Esophagus squamous epithelium (tissue), 5 donors: ENCODE results near the gene FIGN. TPM values are rescaled to one million over a fixed set of nuclear protein-coding genes. Genes with fewer than 3 reads are reported as not detected.
A peak's percentile ranks its signal among the peaks of the same experiment; 100 is the strongest.

Source experiments
- DNase-seq: peaks from one replicate; lab custom pipeline; 2025; lab: John Stamatoyannopoulos, UW
- H3K27ac ChIP-seq, 4 donors: fragments of 200-600 bp; sonication (generic); one replicate each; pipeline ENCODE4 v1.5.1; 2016 to 2019; ENCODE audit warnings: mild to moderate bottlenecking in 1 of 4
- H3K27me3 ChIP-seq, 4 donors: fragments of 200-600 bp; sonication (generic); 1 replicate in 3 of 4; 2 replicates in 1 of 4; pipeline versions ENCODE4 v1.5.1 to v1.6.0; 2017 to 2021; ENCODE audit warnings: antibody characterized with exemption in 1 of 4
- H3K36me3 ChIP-seq, 3 donors: fragments of 200-600 bp; sonication (generic); one replicate each; pipeline ENCODE4 v1.5.1; 2016 to 2019
- H3K4me1 ChIP-seq, 3 donors: fragments of 200-600 bp; sonication (generic); one replicate each; pipeline ENCODE4 v1.5.1; 2017 to 2019
- H3K4me3 ChIP-seq, 4 donors: fragments of 200-600 bp; sonication (generic); 1 replicate in 3 of 4; 2 replicates in 1 of 4; pipeline ENCODE4 v1.5.1; 2016 to 2019; ENCODE audit warnings: mild to moderate bottlenecking in 2 of 4, moderate library complexity in 1 of 4
- H3K9me3 ChIP-seq, 3 donors: fragments of 200-600 bp; sonication (generic); one replicate each; pipeline ENCODE4 v1.5.1; 2016 to 2019
- POLR2A ChIP-seq, 4 donors: fragments of 450-650 bp; IDR thresholded peaks; one replicate each; pipeline ENCODE4 v1.6.1; 2017; ENCODE audit warnings: antibody characterized with exemption in 4 of 4, mild to moderate bottlenecking in 4 of 4, moderate library complexity in 3 of 4
- WGBS, 2 donors: methylation state at CpG; one replicate each; pipeline ENCODE4 v1.1.5; 2018; 5-methylcytosine and 5-hydroxymethylcytosine counted together
- intact Hi-C: fragments of 100-400 bp; cut with DNase I; formaldehyde crosslinking; loops from one replicate; pipeline ENCODE4 v1.15.0; 2022
- total RNA-seq, 4 donors: library from RNA; depleted of rRNA; stranded (reverse); fragments of >200 nt; gene quantifications; one replicate each; pipeline ENCODE4 v1.1.0, GENCODE V29; 2016
- TF ChIP-seq, protein P1 (sequence below), 6 experiments: fragments of 450-650 bp in 4 of 6; fragments of 200-600 bp in 2 of 6; sonication (generic) in 2 of 6; IDR thresholded peaks; one replicate each; pipeline ENCODE4 v1.5.1; 2016 to 2019; ENCODE audit warnings: antibody characterized with exemption in 6 of 6, mild to moderate bottlenecking in 4 of 6, moderate library complexity in 4 of 6
- donor health status: DM: yes; HTN: yes; CAD: no.

FIGN gene
- total RNA-seq, 4 donors from 2014 or later, result 0.38 to 2.1 (median 1.8) TPM

DNA sequence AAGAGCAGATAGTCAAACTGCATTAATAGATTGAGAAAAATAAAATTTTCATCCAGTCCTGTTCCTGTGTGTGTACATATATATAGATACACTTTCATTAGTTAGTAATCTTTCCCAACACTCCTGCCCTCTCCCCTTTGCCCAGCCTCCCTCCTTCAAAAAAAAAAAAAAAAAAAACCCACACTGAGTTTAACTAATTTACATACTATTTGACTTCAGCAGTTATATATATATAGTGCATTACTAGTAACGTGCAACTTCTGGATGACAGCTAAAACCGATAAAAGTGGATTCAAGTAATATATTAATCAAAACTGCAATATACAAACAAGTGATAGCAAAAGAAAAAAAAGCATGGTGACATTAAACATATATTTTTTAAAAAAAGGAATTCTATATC, 1.4 kb downstream of the FIGN start:
- Histone ChIP-seq H3K9me3 (no peaks in the 10 kb centered on the region), H3K27me3 (peaks cover 0 to 34% (median 0%) of the 10 kb centered on the region in 4 donors), H3K36me3 (no peaks in the 10 kb centered on the region), H3K4me1 (peaks cover 0 to 27% (median 4%) of the 10 kb centered on the region in 3 donors), H3K27ac (peak overlapping the region in 2 of 4 donors; percentile 80 to 91), H3K4me3 (peak overlapping the region in 3 of 4 donors; percentile 55 to 75 (median 72))
- TF ChIP-seq, protein P1, sequence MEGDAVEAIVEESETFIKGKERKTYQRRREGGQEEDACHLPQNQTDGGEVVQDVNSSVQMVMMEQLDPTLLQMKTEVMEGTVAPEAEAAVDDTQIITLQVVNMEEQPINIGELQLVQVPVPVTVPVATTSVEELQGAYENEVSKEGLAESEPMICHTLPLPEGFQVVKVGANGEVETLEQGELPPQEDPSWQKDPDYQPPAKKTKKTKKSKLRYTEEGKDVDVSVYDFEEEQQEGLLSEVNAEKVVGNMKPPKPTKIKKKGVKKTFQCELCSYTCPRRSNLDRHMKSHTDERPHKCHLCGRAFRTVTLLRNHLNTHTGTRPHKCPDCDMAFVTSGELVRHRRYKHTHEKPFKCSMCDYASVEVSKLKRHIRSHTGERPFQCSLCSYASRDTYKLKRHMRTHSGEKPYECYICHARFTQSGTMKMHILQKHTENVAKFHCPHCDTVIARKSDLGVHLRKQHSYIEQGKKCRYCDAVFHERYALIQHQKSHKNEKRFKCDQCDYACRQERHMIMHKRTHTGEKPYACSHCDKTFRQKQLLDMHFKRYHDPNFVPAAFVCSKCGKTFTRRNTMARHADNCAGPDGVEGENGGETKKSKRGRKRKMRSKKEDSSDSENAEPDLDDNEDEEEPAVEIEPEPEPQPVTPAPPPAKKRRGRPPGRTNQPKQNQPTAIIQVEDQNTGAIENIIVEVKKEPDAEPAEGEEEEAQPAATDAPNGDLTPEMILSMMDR (IDR thresholded peaks at IDR 0.05), result no peak
- no peak for TF ChIP-seq POLR2A (IDR thresholded peaks at IDR 0.05)
- WGBS, 2 donors, result 67 to 70% methylated on average over 2 of the region's 2 CpGs
- no peak for DNase-seq
- intact Hi-C loops, result no loop called here

DNA sequence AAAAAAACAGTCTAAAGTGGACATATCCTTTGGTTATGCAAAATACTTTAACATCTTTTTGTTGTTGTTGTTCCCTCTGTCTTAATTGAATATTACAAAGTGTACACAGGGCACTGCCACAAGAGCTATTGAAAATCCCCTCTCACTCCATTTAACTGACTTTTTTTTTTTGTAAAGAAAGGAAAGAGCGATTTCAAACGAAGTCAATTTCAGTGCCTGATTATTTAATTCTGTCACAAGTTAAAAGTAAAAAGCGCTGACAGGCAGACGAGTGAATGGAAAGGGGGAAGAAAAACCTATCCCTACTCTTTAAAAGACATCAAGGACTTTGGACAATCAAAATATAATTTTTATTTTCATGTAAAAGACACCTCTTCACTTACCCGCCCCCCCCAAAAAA, 1.9 kb downstream of the FIGN start:
- Histone ChIP-seq H3K9me3 (no peaks in the 10 kb centered on the region), H3K36me3 (no peaks in the 10 kb centered on the region), H3K4me3 (peak overlapping the region in 3 of 4 donors; percentile 55 to 75 (median 72)), H3K27ac (peak overlapping the region in 2 of 4 donors; percentile 48 to 63), H3K27me3 (peaks cover 0 to 34% (median 0%) of the 10 kb centered on the region in 4 donors), H3K4me1 (peaks cover 0 to 27% (median 4%) of the 10 kb centered on the region in 3 donors)
- DNase-seq, result no peak
- intact Hi-C loops, result no loop called here
- TF ChIP-seq, protein P1 (IDR thresholded peaks at IDR 0.05), result no peak
- no peak for TF ChIP-seq POLR2A (IDR thresholded peaks at IDR 0.05)
- WGBS, 2 donors, result 73 to 79% methylated on average over 5 of the region's 5 CpGs

DNA sequence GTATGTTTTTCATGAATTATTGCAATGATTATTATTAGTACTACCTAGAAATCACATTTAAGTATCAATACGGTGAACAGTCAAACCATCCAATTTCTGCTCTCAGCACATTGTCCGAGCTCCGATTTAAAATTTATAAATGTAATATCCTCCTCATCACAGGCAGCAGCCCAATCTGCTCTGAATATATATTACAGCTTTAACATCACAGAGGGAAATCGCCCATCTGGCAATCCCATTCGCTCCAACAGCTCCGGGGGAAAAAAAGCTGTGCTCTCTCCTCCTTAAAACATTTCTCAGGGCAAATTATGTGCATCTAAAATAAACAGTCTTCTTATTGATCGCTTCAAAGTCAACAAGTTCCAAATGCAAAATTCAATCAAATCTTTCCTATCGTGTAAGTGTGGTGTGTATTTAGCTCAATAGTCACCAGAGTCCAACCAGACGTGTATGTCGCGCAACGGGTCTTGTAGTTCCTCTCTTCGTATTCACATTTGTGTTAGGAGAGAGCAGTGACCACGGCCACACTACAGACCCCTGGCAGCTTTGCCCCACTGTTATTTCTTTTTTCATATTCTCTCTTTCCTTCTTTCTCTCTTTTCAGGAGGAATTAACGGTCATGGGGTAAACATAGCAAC, 2.4 kb downstream of the FIGN start:
- Histone ChIP-seq H3K4me1 (peaks cover 0 to 27% (median 4%) of the 10 kb centered on the region in 3 donors), H3K27me3 (peaks cover 0 to 34% (median 0%) of the 10 kb centered on the region in 4 donors), H3K9me3 (no peaks in the 10 kb centered on the region), H3K36me3 (no peaks in the 10 kb centered on the region), H3K4me3 (peak overlapping the region in 3 of 4 donors; percentile 55 to 75 (median 72)), H3K27ac (peak overlapping the region in 3 of 4 donors; percentile 48 to 63 (median 50))
- 52 to 75% methylated on average over 15 of the region's 15 CpGs for WGBS, 2 donors
- no peak for TF ChIP-seq POLR2A (IDR thresholded peaks at IDR 0.05)
- TF ChIP-seq, protein P1 (IDR thresholded peaks at IDR 0.05), result no peak
- intact Hi-C loops, result no loop called here
- DNase-seq, result no peak

DNA sequence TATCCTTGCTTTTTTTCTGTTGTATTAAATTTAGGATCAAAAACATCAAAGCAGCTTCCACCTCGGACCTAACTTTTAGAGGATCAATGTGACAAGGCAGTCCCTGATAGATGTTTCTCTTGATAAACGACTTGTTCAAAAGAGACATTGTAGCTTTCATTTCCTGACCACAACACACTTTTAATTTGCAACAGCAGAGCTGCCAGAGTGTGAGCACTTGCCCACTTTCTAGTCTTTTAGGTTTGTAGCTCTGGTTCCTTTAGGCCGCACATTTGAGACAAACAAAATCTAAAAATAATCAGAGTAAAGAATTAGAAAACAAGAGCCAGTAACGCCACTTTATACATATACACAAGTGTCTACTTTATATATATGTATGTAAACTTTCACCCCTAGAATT, 3.1 kb downstream of the FIGN start:
- 49 to 56% methylated on average over 4 of the region's 4 CpGs for WGBS, 2 donors
- Histone ChIP-seq H3K9me3 (no peaks in the 10 kb centered on the region), H3K36me3 (no peaks in the 10 kb centered on the region), H3K4me3 (peak overlapping the region in 1 of 4 donors; percentile 75), H3K4me1 (peaks cover 0 to 27% (median 4%) of the 10 kb centered on the region in 3 donors), H3K27me3 (peaks cover 0 to 34% (median 0%) of the 10 kb centered on the region in 4 donors), H3K27ac (peak overlapping the region in 2 of 4 donors; percentile 32 to 63)
- no peak for DNase-seq
- intact Hi-C loops, result no loop called here
- TF ChIP-seq, protein P1 (IDR thresholded peaks at IDR 0.05), result no peak
- no peak for TF ChIP-seq POLR2A (IDR thresholded peaks at IDR 0.05)

DNA sequence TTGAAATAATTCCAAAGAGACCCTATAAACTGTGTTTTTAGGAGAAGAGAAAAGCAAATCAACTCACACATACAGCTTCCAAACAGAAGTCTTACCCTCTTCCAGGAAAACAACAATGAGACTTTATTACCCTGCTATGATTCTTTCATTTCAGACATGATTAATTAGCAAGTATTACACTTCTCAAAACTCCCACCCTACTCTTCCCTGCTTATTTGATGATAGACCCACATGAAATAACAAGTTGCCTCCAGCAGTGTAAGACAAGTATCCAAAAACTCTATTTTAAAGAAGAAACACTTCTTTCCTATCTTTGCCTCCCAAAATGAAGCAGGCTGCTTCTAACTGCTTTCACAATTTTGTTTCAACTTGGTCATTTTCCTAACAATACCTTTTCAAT, 4.1 kb downstream of the FIGN start:
- Histone ChIP-seq H3K4me1 (peaks cover 0 to 21% (median 4%) of the 10 kb centered on the region in 3 donors), H3K36me3 (no peaks in the 10 kb centered on the region), H3K27me3 (peaks cover 0 to 25% (median 0%) of the 10 kb centered on the region in 4 donors), H3K27ac (peak overlapping the region in 3 of 4 donors; percentile 27 to 40 (median 32)), H3K4me3 (peak overlapping the region in 1 of 4 donors; percentile 75), H3K9me3 (no peaks in the 10 kb centered on the region)
- intact Hi-C loops, result no loop called here
- TF ChIP-seq, protein P1 (IDR thresholded peaks at IDR 0.05), result no peak
- no peak for TF ChIP-seq POLR2A (IDR thresholded peaks at IDR 0.05)
- DNase-seq, result no peak
